ENCODE data around the gene NDRG3. TPM values are rescaled to one million over a fixed set of nuclear protein-coding genes. Genes with fewer than 3 reads are reported as not detected.

The NDRG3 gene
- total RNA-seq, 1 experiment from 2014 or later = 30.1 TPM

- ATAC-seq (no peak), DNase-seq (no peak)
- Histone ChIP-seq H3K4me3 (ENCODE audit: low read length) (no peak overlapping the region), H3K36me3 (ENCODE audit: low read depth, low read length) (no peaks in the 10 kb centered on the region), H2AFZ (ENCODE audit: low read length) (no peak overlapping the region), H3K4me2 (ENCODE audit: low read length) (no peak overlapping the region), H3K9me2 (replicated peaks; ENCODE audit: low read length) (no peaks in the 10 kb centered on the region), H3K4me1 (ENCODE audit: insufficient read depth, low read length) (peaks cover 10% of the 10 kb centered on the region; the same call in 1 of the 2 replicates), H3F3A (ENCODE audit: low read length, unreplicated experiment) (no peaks in the 10 kb centered on the region), H4K20me1 (ENCODE audit: low read length) (no peaks in the 10 kb centered on the region), H3K79me2 (ENCODE audit: low read length) (peaks cover 21% of the 10 kb centered on the region), H3K9ac (ENCODE audit: low read length) (no peak overlapping the region), H3K27ac (ENCODE audit: low read length) (no peak overlapping the region), H3K9me3 (ENCODE audit: low read length) (no peaks in the 10 kb centered on the region), H3K27me3 (ENCODE audit: low read length) (no peaks in the 10 kb centered on the region)
- CTCF ChIA-PET = no interaction called here
- intact Hi-C loops (cut with micrococcal nuclease) = no loop called here
- TF ChIP-seq EZH2 (IDR thresholded peaks at IDR 0.05; ENCODE audit: low read length, unreplicated experiment) (no peak), EZH2phosphoT487 (IDR thresholded peaks at IDR 0.05; ENCODE audit: borderline replicate concordance, low read length) (no peak)
- TF ChIP-seq, protein P1, sequence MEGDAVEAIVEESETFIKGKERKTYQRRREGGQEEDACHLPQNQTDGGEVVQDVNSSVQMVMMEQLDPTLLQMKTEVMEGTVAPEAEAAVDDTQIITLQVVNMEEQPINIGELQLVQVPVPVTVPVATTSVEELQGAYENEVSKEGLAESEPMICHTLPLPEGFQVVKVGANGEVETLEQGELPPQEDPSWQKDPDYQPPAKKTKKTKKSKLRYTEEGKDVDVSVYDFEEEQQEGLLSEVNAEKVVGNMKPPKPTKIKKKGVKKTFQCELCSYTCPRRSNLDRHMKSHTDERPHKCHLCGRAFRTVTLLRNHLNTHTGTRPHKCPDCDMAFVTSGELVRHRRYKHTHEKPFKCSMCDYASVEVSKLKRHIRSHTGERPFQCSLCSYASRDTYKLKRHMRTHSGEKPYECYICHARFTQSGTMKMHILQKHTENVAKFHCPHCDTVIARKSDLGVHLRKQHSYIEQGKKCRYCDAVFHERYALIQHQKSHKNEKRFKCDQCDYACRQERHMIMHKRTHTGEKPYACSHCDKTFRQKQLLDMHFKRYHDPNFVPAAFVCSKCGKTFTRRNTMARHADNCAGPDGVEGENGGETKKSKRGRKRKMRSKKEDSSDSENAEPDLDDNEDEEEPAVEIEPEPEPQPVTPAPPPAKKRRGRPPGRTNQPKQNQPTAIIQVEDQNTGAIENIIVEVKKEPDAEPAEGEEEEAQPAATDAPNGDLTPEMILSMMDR (conservative IDR thresholded peaks at IDR 0.05; ENCODE audit: low read depth, low read length) = no peak
- BruUV-seq (replicated peaks) = no TSS peak
- POLR2A ChIA-PET (ENCODE audit: unreplicated experiment) = no interaction called here
These were observed 29.9 kb upstream of the NDRG3 start for GRCh38 chr20:36775826-36776225.

DNA sequence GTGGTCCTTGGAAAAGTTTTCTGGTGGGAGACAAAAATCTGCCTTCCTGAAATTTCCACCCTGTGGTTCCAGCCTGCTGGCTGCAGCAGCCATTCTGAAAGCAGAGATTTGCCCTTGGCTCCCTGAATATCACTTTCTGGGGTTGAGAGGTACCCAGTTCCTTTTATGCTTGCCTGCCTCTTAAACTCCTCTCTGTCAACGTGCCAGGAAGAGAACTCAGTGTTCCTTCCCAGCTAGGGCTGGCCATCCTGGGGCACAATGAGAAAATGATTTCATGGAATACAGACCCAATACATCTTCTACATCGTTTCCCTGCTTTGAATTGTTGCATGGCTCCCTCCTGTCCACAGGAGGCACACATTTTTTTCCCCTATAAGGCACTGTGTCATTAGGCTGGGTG, 29.3 kb upstream of the NDRG3 start:
- H3F3A ChIP-seq (ENCODE audit: low read length, unreplicated experiment) = no peaks in the 10 kb centered on the region
- ChIA-PET CTCF (no interaction called here), POLR2A (ENCODE audit: unreplicated experiment) (no interaction called here)
- intact Hi-C loops (cut with micrococcal nuclease) = no loop called here
- no peaks in the 10 kb centered on the region for H3K9me2 ChIP-seq (replicated peaks; ENCODE audit: low read length)
- no peaks in the 10 kb centered on the region for H4K20me1 ChIP-seq (ENCODE audit: low read length)
- no peaks in the 10 kb centered on the region for H3K9me3 ChIP-seq (ENCODE audit: low read length)
- H3K27me3 ChIP-seq (ENCODE audit: low read length) = no peaks in the 10 kb centered on the region
- no TSS peak for BruUV-seq (replicated peaks)
- ATAC-seq = no peak
- H3K9ac ChIP-seq (ENCODE audit: low read length) = no peak overlapping the region
- peaks cover 10% of the 10 kb centered on the region; the same call in 1 of the 2 replicates for H3K4me1 ChIP-seq (ENCODE audit: insufficient read depth, low read length)
- no peak overlapping the region for H2AFZ ChIP-seq (ENCODE audit: low read length)
- no peak overlapping the region for H3K4me3 ChIP-seq (ENCODE audit: low read length)
- TF ChIP-seq, protein P1 (conservative IDR thresholded peaks at IDR 0.05; ENCODE audit: low read depth, low read length) = no peak
- TF ChIP-seq EZH2 (IDR thresholded peaks at IDR 0.05; ENCODE audit: low read length, unreplicated experiment) (no peak), EZH2phosphoT487 (IDR thresholded peaks at IDR 0.05; ENCODE audit: borderline replicate concordance, low read length) (no peak)
- no peak for DNase-seq
- H3K36me3 ChIP-seq (ENCODE audit: low read depth, low read length) = no peaks in the 10 kb centered on the region
- H3K27ac ChIP-seq (ENCODE audit: low read length) = no peak overlapping the region
- no peak overlapping the region for H3K4me2 ChIP-seq (ENCODE audit: low read length)
- peaks cover 21% of the 10 kb centered on the region for H3K79me2 ChIP-seq (ENCODE audit: low read length)

- ATAC-seq = peak; percentile 83
- no peaks in the 10 kb centered on the region for H3K27me3 ChIP-seq (ENCODE audit: low read length)
- H2AFZ ChIP-seq (ENCODE audit: low read length) = peak within 1 kb of the TSS; percentile 98
- H3K9me2 ChIP-seq (replicated peaks; ENCODE audit: low read length) = no peaks in the 10 kb centered on the region
- H3K79me2 ChIP-seq (ENCODE audit: low read length) = peaks cover 21% of the 10 kb centered on the region
- peak within 1 kb of the TSS; percentile 97 for H3K4me2 ChIP-seq (ENCODE audit: low read length)
- no peak for TF ChIP-seq EZH2phosphoT487 (IDR thresholded peaks at IDR 0.05; ENCODE audit: borderline replicate concordance, low read length)
- TF ChIP-seq, protein P1 (conservative IDR thresholded peaks at IDR 0.05; ENCODE audit: low read depth, low read length) = peak; percentile 89; the same call in 1 of the 2 replicates
- BruUV-seq (replicated peaks) = TSS peak; percentile 87
- no peaks in the 10 kb centered on the region for H3K9me3 ChIP-seq (ENCODE audit: low read length)
- ChIA-PET POLR2A (ENCODE audit: unreplicated experiment) (interaction anchor here (0.6 to 1.1 kb wide), 4 partner anchors 29 to 62 kb away, joined by 3 read pairs; no protein-coding TSS in a partner anchor), CTCF (interaction anchor here (0.5 to 1.6 kb wide), 9 partner anchors 17 to 294 kb away, joined by 3 to 8 read pairs (median 3); partner anchors contain the start of gene TLDC2)
- intact Hi-C loops (cut with micrococcal nuclease) = loop anchor here (1.0 kb wide), 2 partner anchors 27 to 114 kb away; partner anchors contain the start of gene NDRG3
- peak within 1 kb of the TSS; percentile 97 for H3K9ac ChIP-seq (ENCODE audit: low read length)
- peak within 1 kb of the TSS; percentile 83 for H3K27ac ChIP-seq (ENCODE audit: low read length)
- H4K20me1 ChIP-seq (ENCODE audit: low read length) = no peaks in the 10 kb centered on the region
- DNase-seq = peak; percentile 99
- peaks cover 18% of the 10 kb centered on the region for H3K4me1 ChIP-seq (ENCODE audit: insufficient read depth, low read length)
- H3F3A ChIP-seq (ENCODE audit: low read length, unreplicated experiment) = no peaks in the 10 kb centered on the region
- H3K4me3 ChIP-seq (ENCODE audit: low read length) = peak within 1 kb of the TSS; percentile 82
- H3K36me3 ChIP-seq (ENCODE audit: low read depth, low read length) = no peaks in the 10 kb centered on the region
These were observed 27.9 kb upstream of the NDRG3 start, which contains the start of gene DSN1 for GRCh38 chr20:36773597-36774390. Gene DSN1, minus strand, starts transcription at chr20:36773763. Its CDS starts 2,305 bp downstream, at chr20:36771458.

All from PC-3 (cell line).